T-helper 2 cell treated with Interferon-gamma antibody and Interleukin-4, amounts not matched to agents 5 μg/mL and 100 μg/mL, for 36 hours (primary cell): ENCODE results near the gene CCT5.
"Not testable (repeated sequence)": the region's sequence is repeated elsewhere in the genome, so short reads cannot be mapped to it uniquely, and the experiment has no call there.

ENCODE experiments used
- DNase-seq: peaks from one replicate; pipeline ENCODE4 v3.0.0; 2021; ENCODE audit warnings: low spot score
- H3K27ac Mint-ChIP-seq: one replicate; pipeline ENCODE4 v1.8.0; 2021; ENCODE audit warnings: mild to moderate bottlenecking, mixed read lengths
- H3K27me3 Mint-ChIP-seq: one replicate; pipeline ENCODE4 v1.8.0; 2021; ENCODE audit warnings: low read depth, mixed read lengths
- H3K36me3 Mint-ChIP-seq: one replicate; pipeline ENCODE4 v1.8.0; 2021; ENCODE audit warnings: low read depth, mixed read lengths
- H3K4me1 Mint-ChIP-seq: one replicate; pipeline ENCODE4 v1.8.0; 2021; ENCODE audit warnings: low read depth, mixed read lengths
- H3K4me3 Mint-ChIP-seq: one replicate; pipeline ENCODE4 v1.8.0; 2022; ENCODE audit warnings: mild to moderate bottlenecking, moderate library complexity, mixed read lengths
- H3K9me3 Mint-ChIP-seq: one replicate; pipeline ENCODE4 v1.8.0; 2021; ENCODE audit warnings: mixed read lengths

Gene CCT5

GRCh38 chr5:10229306-10230048 is 20.6 kb upstream of the CCT5 start:
- Mint-ChIP-seq H3K9me3 (no peaks in the 10 kb centered on the region), H3K27me3 (no peaks in the 10 kb centered on the region), H3K4me1 (no peaks in the 10 kb centered on the region), H3K36me3 (peaks cover 19% of the 10 kb centered on the region), H3K27ac (no peak overlapping the region), H3K4me3 (no peak overlapping the region)
- DNase-seq = no peak

- Mint-ChIP-seq H3K27ac (no peak overlapping the region), H3K9me3 (no peaks in the 10 kb centered on the region), H3K4me3 (no peak overlapping the region), H3K27me3 (no peaks in the 10 kb centered on the region), H3K4me1 (no peaks in the 10 kb centered on the region), H3K36me3 (peaks cover 10% of the 10 kb centered on the region)
- DNase-seq = no peak
Observed at GRCh38 chr5:10232386-10232785, 17.7 kb upstream of the CCT5 start.

GRCh38 chr5:10233011-10233410 is 17.1 kb upstream of the CCT5 start:
- Mint-ChIP-seq H3K27me3 (no peaks in the 10 kb centered on the region), H3K36me3 (peaks cover 11% of the 10 kb centered on the region), H3K4me3 (no peak overlapping the region), H3K4me1 (no peaks in the 10 kb centered on the region), H3K9me3 (no peaks in the 10 kb centered on the region), H3K27ac (no peak overlapping the region)
- DNase-seq = no peak

- Mint-ChIP-seq H3K36me3 (peaks cover 11% of the 10 kb centered on the region), H3K9me3 (no peaks in the 10 kb centered on the region), H3K27ac (no peak overlapping the region), H3K4me1 (no peaks in the 10 kb centered on the region), H3K27me3 (no peaks in the 10 kb centered on the region), H3K4me3 (no peak overlapping the region)
- DNase-seq = no peak
Observed at GRCh38 chr5:10233505-10233904, 16.6 kb upstream of the CCT5 start.

- no peaks in the 10 kb centered on the region for H3K4me1 Mint-ChIP-seq
- H3K27ac Mint-ChIP-seq = no peak overlapping the region
- H3K4me3 Mint-ChIP-seq = no peak overlapping the region
- DNase-seq = no peak
- peaks cover 12% of the 10 kb centered on the region for H3K36me3 Mint-ChIP-seq
- no peaks in the 10 kb centered on the region for H3K9me3 Mint-ChIP-seq
- H3K27me3 Mint-ChIP-seq = no peaks in the 10 kb centered on the region
Observed at GRCh38 chr5:10235350-10235749, 14.7 kb upstream of the CCT5 start.

- Mint-ChIP-seq H3K27ac (no peak overlapping the region), H3K9me3 (no peaks in the 10 kb centered on the region), H3K27me3 (no peaks in the 10 kb centered on the region), H3K4me1 (peaks cover 17% of the 10 kb centered on the region), H3K4me3 (no peak overlapping the region), H3K36me3 (peaks cover 8% of the 10 kb centered on the region)
- no peak for DNase-seq
Observed at GRCh38 chr5:10243660-10244240, 6.3 kb upstream of the CCT5 start.

- DNase-seq = no peak
- Mint-ChIP-seq H3K4me1 (peaks cover 18% of the 10 kb centered on the region), H3K27me3 (no peaks in the 10 kb centered on the region), H3K9me3 (no peaks in the 10 kb centered on the region), H3K27ac (no peak overlapping the region), H3K4me3 (no peak overlapping the region), H3K36me3 (peaks cover 5% of the 10 kb centered on the region)
Observed at GRCh38 chr5:10244342-10244944, 5.6 kb upstream of the CCT5 start.

GRCh38 chr5:10246761-10247160 is 3.3 kb upstream of the CCT5 start:
- DNase-seq = no peak
- no peak overlapping the region for H3K27ac Mint-ChIP-seq
- peaks cover 14% of the 10 kb centered on the region for H3K36me3 Mint-ChIP-seq
- no peaks in the 10 kb centered on the region for H3K27me3 Mint-ChIP-seq
- H3K4me1 Mint-ChIP-seq = peaks cover 29% of the 10 kb centered on the region
- H3K9me3 Mint-ChIP-seq = no peaks in the 10 kb centered on the region
- H3K4me3 Mint-ChIP-seq = no peak overlapping the region

GRCh38 chr5:10247217-10247616 is 2.9 kb upstream of the CCT5 start:
- Mint-ChIP-seq H3K4me1 (peaks cover 32% of the 10 kb centered on the region), H3K36me3 (peaks cover 19% of the 10 kb centered on the region)
- H3K4me3 Mint-ChIP-seq, DNase-seq, H3K27ac Mint-ChIP-seq, H3K27me3 Mint-ChIP-seq, H3K9me3 Mint-ChIP-seq: not testable (repeated sequence)

- no peaks in the 10 kb centered on the region for H3K9me3 Mint-ChIP-seq
- no peak for DNase-seq
- H3K27me3 Mint-ChIP-seq = no peaks in the 10 kb centered on the region
- H3K36me3 Mint-ChIP-seq = peaks cover 22% of the 10 kb centered on the region
- H3K27ac Mint-ChIP-seq = peak overlapping the region; percentile 96
- peaks cover 32% of the 10 kb centered on the region for H3K4me1 Mint-ChIP-seq
- H3K4me3 Mint-ChIP-seq = peak overlapping the region; percentile 94
Observed at GRCh38 chr5:10248378-10249260, 1.5 kb upstream of the CCT5 start.

GRCh38 chr5:10250806-10251276 is 761 bp downstream of the CCT5 start:
- no peaks in the 10 kb centered on the region for H3K27me3 Mint-ChIP-seq
- peak overlapping the region; percentile 87 for H3K27ac Mint-ChIP-seq
- peaks cover 36% of the 10 kb centered on the region for H3K36me3 Mint-ChIP-seq
- peaks cover 37% of the 10 kb centered on the region for H3K4me1 Mint-ChIP-seq
- no peaks in the 10 kb centered on the region for H3K9me3 Mint-ChIP-seq
- no peak for DNase-seq
- peak overlapping the region; percentile 94 for H3K4me3 Mint-ChIP-seq

GRCh38 chr5:10251405-10251804 is 1.3 kb downstream of the CCT5 start:
- Mint-ChIP-seq H3K9me3 (no peaks in the 10 kb centered on the region), H3K27ac (peak overlapping the region; percentile 87), H3K4me3 (peak overlapping the region; percentile 94), H3K36me3 (peaks cover 41% of the 10 kb centered on the region), H3K4me1 (peaks cover 40% of the 10 kb centered on the region), H3K27me3 (no peaks in the 10 kb centered on the region)
- DNase-seq = no peak

GRCh38 chr5:10253390-10253789 is 3.3 kb downstream of the CCT5 start:
- DNase-seq = no peak
- no peaks in the 10 kb centered on the region for H3K9me3 Mint-ChIP-seq
- H3K36me3 Mint-ChIP-seq = peaks cover 59% of the 10 kb centered on the region
- H3K4me1 Mint-ChIP-seq = peaks cover 33% of the 10 kb centered on the region
- H3K27me3 Mint-ChIP-seq = no peaks in the 10 kb centered on the region
- no peak overlapping the region for H3K27ac Mint-ChIP-seq
- H3K4me3 Mint-ChIP-seq = peak overlapping the region; percentile 16

GRCh38 chr5:10254686-10255085 is 4.6 kb downstream of the CCT5 start:
- Mint-ChIP-seq H3K4me3 (no peak overlapping the region), H3K9me3 (no peaks in the 10 kb centered on the region), H3K27me3 (no peaks in the 10 kb centered on the region), H3K36me3 (peaks cover 70% of the 10 kb centered on the region), H3K27ac (no peak overlapping the region), H3K4me1 (peaks cover 29% of the 10 kb centered on the region)
- no peak for DNase-seq
